D341Med (cell line): ENCODE measurements around the gene VAMP8.
"Not testable (repeated sequence)": the region's sequence is repeated elsewhere in the genome, so short reads cannot be mapped to it uniquely, and the experiment has no call there.

Experiments
- DNase-seq: peaks from one replicate; pipeline ENCODE4 v3.0.0; 2012; ENCODE audit warnings: low spot score

The VAMP8 gene

GRCh38 chr2:85579266-85579935 is 2.0 kb downstream of the VAMP8 start:
- DNase-seq: no peak

GRCh38 chr2:85580206-85580605 is 2.8 kb downstream of the VAMP8 start:
- DNase-seq: no peak

- DNase-seq: no peak
Observed at GRCh38 chr2:85582492-85582891, 5.1 kb downstream of the VAMP8 start.

- DNase-seq: no peak
Observed at GRCh38 chr2:85583667-85584353, 6.4 kb downstream of the VAMP8 start.

- DNase-seq: peak; percentile 65
Observed at GRCh38 chr2:85584354-85584856, 7.0 kb downstream of the VAMP8 start, which contains the start of gene VAMP5. TSS of gene VAMP5 (plus strand) at chr2:85584431. CDS start at chr2:85584491, 60 bp downstream.

- no peak for DNase-seq
Observed at GRCh38 chr2:85584857-85585780, 7.7 kb downstream of the VAMP8 start.

- no peak for DNase-seq
Observed at GRCh38 chr2:85585781-85586105, 8.4 kb downstream of the VAMP8 start.

GRCh38 chr2:85588236-85588635 is 10.8 kb downstream of the VAMP8 start:
- DNase-seq: no peak

GRCh38 chr2:85588645-85589044 is 11.3 kb downstream of the VAMP8 start:
- no peak for DNase-seq

GRCh38 chr2:85589181-85589580 is 11.8 kb downstream of the VAMP8 start:
- DNase-seq: no peak

- DNase-seq: no peak
Observed at GRCh38 chr2:85589982-85590791, 12.8 kb downstream of the VAMP8 start.

- no peak for DNase-seq
Observed at GRCh38 chr2:85590950-85591349, 13.6 kb downstream of the VAMP8 start.

- DNase-seq: no peak
Observed at GRCh38 chr2:85591563-85591962, 14.2 kb downstream of the VAMP8 start.

- DNase-seq: not testable (repeated sequence)
Observed at GRCh38 chr2:85592299-85592698, 14.9 kb downstream of the VAMP8 start.

- no peak for DNase-seq
Observed at GRCh38 chr2:85593023-85593422, 15.6 kb downstream of the VAMP8 start.

- no peak for DNase-seq
Observed at GRCh38 chr2:85594715-85595300, 17.4 kb downstream of the VAMP8 start.

GRCh38 chr2:85595301-85596025 is 18.1 kb downstream of the VAMP8 start, which contains the start of gene RNF181:
TSS of gene RNF181 (plus strand) at chr2:85595745. CDS start at chr2:85595764, 19 bp downstream.
- DNase-seq: peak; percentile 92

- no peak for DNase-seq
Observed at GRCh38 chr2:85596026-85596333, 18.6 kb downstream of the VAMP8 start.

GRCh38 chr2:85596486-85597143 is 19.2 kb downstream of the VAMP8 start:
- DNase-seq: no peak

GRCh38 chr2:85597241-85597640 is 19.9 kb downstream of the VAMP8 start:
- DNase-seq: no peak
